Superior temporal gyrus (tissue), 1 donor: ENCODE results near the gene PLEKHB1.

Experiments used
- DNase-seq: peaks from one replicate; pipeline ENCODE4 v3.0.0-alpha.2; 2016; ENCODE audit errors: extremely low spot score

Gene PLEKHB1

GRCh38 chr11:73648121-73648520 is 1.7 kb downstream of the PLEKHB1 start:
- no peak for DNase-seq

GRCh38 chr11:73648571-73649046 is 2.2 kb downstream of the PLEKHB1 start:
- peak; percentile 64 for DNase-seq

GRCh38 chr11:73649206-73649605 is 2.8 kb downstream of the PLEKHB1 start:
- DNase-seq: no peak

GRCh38 chr11:73650400-73650799 is 4.0 kb downstream of the PLEKHB1 start:
- no peak for DNase-seq

GRCh38 chr11:73651252-73651651 is 4.9 kb downstream of the PLEKHB1 start:
- DNase-seq: no peak

- DNase-seq: no peak
Observed at GRCh38 chr11:73651661-73652045, 5.3 kb downstream of the PLEKHB1 start.

GRCh38 chr11:73652046-73652730 is 5.8 kb downstream of the PLEKHB1 start:
- DNase-seq: peak; percentile 95

- no peak for DNase-seq
Observed at GRCh38 chr11:73652856-73653559, 6.6 kb downstream of the PLEKHB1 start.

- DNase-seq: no peak
Observed at GRCh38 chr11:73653996-73654395, 7.6 kb downstream of the PLEKHB1 start.

GRCh38 chr11:73654482-73655021 is 8.2 kb downstream of the PLEKHB1 start:
- no peak for DNase-seq

- no peak for DNase-seq
Observed at GRCh38 chr11:73655686-73656085, 9.3 kb downstream of the PLEKHB1 start.

GRCh38 chr11:73656985-73657384 is 10.6 kb downstream of the PLEKHB1 start:
- no peak for DNase-seq

GRCh38 chr11:73659961-73660360 is 13.6 kb downstream of the PLEKHB1 start:
- no peak for DNase-seq

GRCh38 chr11:73660497-73661034 is 14.2 kb downstream of the PLEKHB1 start:
- no peak for DNase-seq

GRCh38 chr11:73661035-73661628 is 14.8 kb downstream of the PLEKHB1 start:
- peak; percentile 95 for DNase-seq

- no peak for DNase-seq
Observed at GRCh38 chr11:73662445-73663157, 16.2 kb downstream of the PLEKHB1 start.

GRCh38 chr11:73663604-73664495 is 17.5 kb downstream of the PLEKHB1 start:
- DNase-seq: no peak

GRCh38 chr11:73664877-73665276 is 18.5 kb downstream of the PLEKHB1 start:
- no peak for DNase-seq

GRCh38 chr11:73667891-73668290 is 21.5 kb downstream of the PLEKHB1 start:
- DNase-seq: no peak

- DNase-seq: no peak
Observed at GRCh38 chr11:73670808-73671207, 24.4 kb downstream of the PLEKHB1 start.

- no peak for DNase-seq
Observed at GRCh38 chr11:73671701-73672100, 25.3 kb downstream of the PLEKHB1 start.
